B cell (primary cell): Measurements from ENCODE around the gene ISG20L2. TPM values are rescaled to one million over a fixed set of nuclear protein-coding genes. Genes with fewer than 3 reads are reported as not detected.
A peak's percentile ranks its signal among the peaks of the same experiment; 100 is the strongest.

Experiments
- ATAC-seq: fragments of 200-7000 bp; cut with Tn5 transposase; one replicate; pipeline ENCODE4 v1.10.0; 2021; ENCODE audit warnings: low read depth, mild to moderate bottlenecking, moderate number of reproducible peaks, moderate library complexity
- CTCF ChIA-PET: fragments of 350-600 bp; sonication (Branson Sonifier 250); formaldehyde crosslinking; loops from one replicate; lab custom pipeline; 2021; ENCODE audit warnings: antibody characterized with exemption, inconsistent platforms; lab: Charles Lee
- POLR2A ChIA-PET: fragments of 350-600 bp; sonication (Branson Sonifier 250); formaldehyde crosslinking; loops from one replicate; lab custom pipeline; 2021; ENCODE audit warnings: antibody characterized with exemption; lab: Charles Lee
- DNase-seq: peaks from one replicate; pipeline ENCODE4 v3.0.0; 2013
- H2AFZ ChIP-seq: 2 replicates; pipeline ENCODE4 v1.6.1; 2012; ENCODE audit warnings: mild to moderate bottlenecking, low read depth, low read length; ENCODE audit not compliant: insufficient read depth, poor library complexity, severe bottlenecking
- H3K27ac ChIP-seq, 2 donors: 1 replicate in 1 of 2; 2 replicates in 1 of 2; pipeline ENCODE4 v1.5.1; 2012 to 2013; ENCODE audit warnings: low read length in 2 of 2, mild to moderate bottlenecking in 2 of 2, moderate library complexity in 1 of 2
- H3K27me3 ChIP-seq, 4 experiments: fragments of 200-600 bp in 1 of 4; sonication (generic) in 1 of 4; replicated peaks in 1 of 4; 1 replicate in 2 of 4; 2 replicates in 2 of 4; pipeline versions ENCODE4 v1.6.1 to v1.7.0; 2013 to 2016; ENCODE audit warnings: low read length in 3 of 4, mild to moderate bottlenecking in 2 of 4, mixed read lengths in 1 of 4, moderate library complexity in 1 of 4; ENCODE audit not compliant: insufficient read depth in 4 of 4, control insufficient read depth in 3 of 4; ENCODE audit errors: control extremely low read depth in 1 of 4
- H3K36me3 ChIP-seq, 2 experiments: replicated peaks in 1 of 2; 1 replicate in 1 of 2; 2 replicates in 1 of 2; pipeline versions ENCODE4 v1.6.1 to v1.7.1; 2013; ENCODE audit warnings: low read length in 1 of 2; ENCODE audit not compliant: insufficient read depth in 2 of 2, control insufficient read depth in 1 of 2; ENCODE audit errors: control extremely low read depth in 1 of 2, extremely low read depth in 1 of 2
- H3K4me1 ChIP-seq, 2 donors: fragments of 200-600 bp in 1 of 2; sonication (generic) in 1 of 2; 1 replicate in 1 of 2; 2 replicates in 1 of 2; pipeline versions ENCODE4 v1.5.1 to v1.6.1; 2013 to 2017; ENCODE audit warnings: low read length in 2 of 2; ENCODE audit not compliant: control insufficient read depth in 2 of 2, insufficient read depth in 2 of 2
- H3K4me2 ChIP-seq: replicated peaks from 2 replicates; pipeline ENCODE3; 2012; ENCODE audit warnings: mild to moderate bottlenecking, low read depth, low read length; ENCODE audit not compliant: poor library complexity, severe bottlenecking
- H3K4me3 ChIP-seq, 5 experiments: fragments of 200-600 bp in 1 of 5; sonication (generic) in 1 of 5; 1 replicate in 3 of 5; 2 replicates in 2 of 5; pipeline versions ENCODE4 v1.5.1 to v1.7.0; 2011 to 2016; ENCODE audit warnings: low read length in 4 of 5, mild to moderate bottlenecking in 4 of 5, low read depth in 2 of 5, control low read depth in 1 of 5, moderate library complexity in 1 of 5; ENCODE audit not compliant: insufficient read depth in 1 of 5; ENCODE audit errors: control extremely low read depth in 1 of 5, extremely low read depth in 1 of 5
- H3K79me2 ChIP-seq: fragments of 200-600 bp; sonication (generic); one replicate; pipeline ENCODE4 v1.6.0; 2016; ENCODE audit warnings: low read length; ENCODE audit not compliant: control insufficient read depth, insufficient read depth
- H3K9ac ChIP-seq: fragments of 200-600 bp; sonication (generic); 2 replicates; pipeline ENCODE4 v1.6.1; 2017; ENCODE audit warnings: mild to moderate bottlenecking, low read length, moderate library complexity
- H3K9me3 ChIP-seq, 3 donors: one replicate each; pipeline versions ENCODE4 v1.6.1 to v1.7.1; 2013; ENCODE audit warnings: low read length in 2 of 3; ENCODE audit not compliant: control insufficient read depth in 2 of 3, insufficient read depth in 1 of 3; ENCODE audit errors: control extremely low read depth in 1 of 3
- H4K20me1 ChIP-seq: 2 replicates; pipeline ENCODE4 v1.6.0; 2012; ENCODE audit warnings: mild to moderate bottlenecking, low read length; ENCODE audit not compliant: insufficient read depth, control insufficient read depth, poor library complexity, severe bottlenecking
- H3K27ac Mint-ChIP-seq: one replicate; pipeline ENCODE4 v1.8.0; 2021; ENCODE audit warnings: mixed read lengths
- H3K27me3 Mint-ChIP-seq: one replicate; pipeline ENCODE4 v1.8.0; 2021; ENCODE audit warnings: mixed read lengths
- H3K4me1 Mint-ChIP-seq: one replicate; pipeline ENCODE4 v1.8.0; 2021; ENCODE audit warnings: mixed read lengths
- H3K4me3 Mint-ChIP-seq: one replicate; pipeline ENCODE4 v1.8.0; 2021; ENCODE audit warnings: mixed read lengths
- H3K9me3 Mint-ChIP-seq: one replicate; pipeline ENCODE4 v1.8.0; 2022; ENCODE audit warnings: mixed read lengths; ENCODE audit not compliant: insufficient read depth
- CTCF ChIP-seq: fragments of 200-600 bp; IDR thresholded peaks from one replicate; pipeline ENCODE4 v1.8.0; 2022; ENCODE audit warnings: antibody characterized with exemption, mild to moderate bottlenecking
- EZH2 ChIP-seq: IDR thresholded peaks from 2 replicates; pipeline ENCODE4 v1.6.1; 2012; ENCODE audit warnings: borderline replicate concordance, low read depth, mild to moderate bottlenecking, moderate library complexity, low read length; ENCODE audit not compliant: insufficient read depth, poor library complexity, severe bottlenecking
- WGBS: methylation state at CpG from one replicate; pipeline ENCODE4 v1.1.5; 2013; ENCODE audit warnings: missing lambda C conversion rate; ENCODE audit not compliant: insufficient coverage; 5-methylcytosine and 5-hydroxymethylcytosine counted together
- intact Hi-C: fragments of 100-400 bp; cut with micrococcal nuclease; formaldehyde crosslinking; loops from one replicate; pipeline ENCODE4 v1.10.0; 2022
- polyA plus RNA-seq: library from polyadenylated mRNA; depleted of rRNA; stranded (reverse); fragments of >200 nt; gene quantifications from 2 replicates; pipeline ENCODE4 v1.2.3, GENCODE V29; 2012
- total RNA-seq, 2 donors: library from RNA; stranded (reverse); fragments of 120-200 nt in 1 of 2; gene quantifications; 1 replicate in 1 of 2; 2 replicates in 1 of 2; pipeline versions ENCODE4 v1.2.3 to v1.2.4, GENCODE V29; 2013 to 2022

The ISG20L2 gene
- total and polyA plus RNA-seq, 2 donors (not counting 1 experiment from before 2014, with no cell fraction given), result 30.1 to 51.7 TPM

GRCh38 chr1:156703741-156704140, 24.8 kb downstream of the ISG20L2 start:
- peak overlapping the region; percentile 59 for H3K4me3 Mint-ChIP-seq
- intact Hi-C loops, result no loop called here
- DNase-seq (no peak), ATAC-seq (no peak)
- H3K9ac ChIP-seq, result no peak overlapping the region
- ChIA-PET CTCF (interaction anchor here (1.4 to 7.6 kb wide), 3 partner anchors 13 to 76 kb away, joined by 4 to 80 read pairs (median 8); no protein-coding TSS in a partner anchor), POLR2A (interaction anchor here (0.6 kb wide), 1 partner anchor 12 kb away, joined by 6 read pairs; no protein-coding TSS in a partner anchor)
- no peak overlapping the region for H3K27ac Mint-ChIP-seq
- H2AFZ ChIP-seq, result no peak overlapping the region
- H3K9me3 Mint-ChIP-seq, result no peaks in the 10 kb centered on the region
- no peaks in the 10 kb centered on the region for H3K79me2 ChIP-seq
- no peaks in the 10 kb centered on the region for H3K36me3 ChIP-seq
- TF ChIP-seq CTCF, result no peak
- TF ChIP-seq EZH2, result no peak
- peaks cover 28% of the 10 kb centered on the region in 2 donors for H3K4me1 ChIP-seq
- H3K4me2 ChIP-seq, result no peak overlapping the region
- peaks cover 7% of the 10 kb centered on the region for H4K20me1 ChIP-seq
- 39% methylated on average over 4 of the region's 4 CpGs for WGBS
- H3K4me1 Mint-ChIP-seq, result peaks cover 32% of the 10 kb centered on the region
- H3K9me3 ChIP-seq, result peaks cover 0 to 3% (median 0%) of the 10 kb centered on the region in 3 donors
- peaks cover 33% of the 10 kb centered on the region for H3K27me3 Mint-ChIP-seq
- peaks cover 3 to 63% (median 37%) of the 10 kb centered on the region in 4 experiments for H3K27me3 ChIP-seq
- no peak overlapping the region for H3K4me3 ChIP-seq
- no peak overlapping the region for H3K27ac ChIP-seq

- Mint-ChIP-seq H3K4me1 (peaks cover 32% of the 10 kb centered on the region), H3K27ac (no peak overlapping the region), H3K27me3 (peaks cover 35% of the 10 kb centered on the region), H3K9me3 (no peaks in the 10 kb centered on the region), H3K4me3 (no peak overlapping the region)
- peaks cover 0 to 3% (median 0%) of the 10 kb centered on the region in 3 donors for H3K9me3 ChIP-seq
- H3K9ac ChIP-seq, result no peak overlapping the region
- no peak overlapping the region for H3K4me2 ChIP-seq
- peaks cover 3 to 63% (median 37%) of the 10 kb centered on the region in 4 experiments for H3K27me3 ChIP-seq
- H3K36me3 ChIP-seq, result no peaks in the 10 kb centered on the region
- CTCF ChIA-PET, result interaction anchor here (1.4 to 7.6 kb wide), 2 partner anchors 13 to 42 kb away, joined by 4 to 80 read pairs; no protein-coding TSS in a partner anchor
- no peak overlapping the region for H3K27ac ChIP-seq
- H3K4me3 ChIP-seq, result no peak overlapping the region
- no peaks in the 10 kb centered on the region for H3K79me2 ChIP-seq
- H4K20me1 ChIP-seq, result peaks cover 7% of the 10 kb centered on the region
- ATAC-seq (no peak), DNase-seq (no peak)
- POLR2A ChIA-PET, result interaction anchor here (0.6 to 0.7 kb wide), 2 partner anchors 13 to 27 kb away, joined by 6 read pairs; no protein-coding TSS in a partner anchor
- intact Hi-C loops, result no loop called here
- TF ChIP-seq EZH2 (no peak), CTCF (no peak)
- WGBS, result 90% methylated on average over 2 of the region's 4 CpGs
- H2AFZ ChIP-seq, result no peak overlapping the region
- peaks cover 28% of the 10 kb centered on the region in 2 donors for H3K4me1 ChIP-seq
Observed at GRCh38 chr1:156703336-156703735, 25.2 kb downstream of the ISG20L2 start.
